Placental pericyte (primary cell): Measurements from ENCODE around the gene BAD. TPM values are rescaled to one million over a fixed set of nuclear protein-coding genes. Genes with fewer than 3 reads are reported as not detected.

ENCODE experiments used
- small RNA-seq: library from RNA; depleted of rRNA; stranded (forward); fragments of <200 nt; gene quantifications from one replicate; pipeline ENCODE3, GENCODE V24; 2012; ENCODE audit warnings: low replicate concordance
- total RNA-seq: library from RNA; depleted of rRNA; stranded (reverse); fragments of >200 nt; gene quantifications from 2 replicates; pipeline ENCODE4 v1.2.3, GENCODE V29; 2012

Gene BAD
- total RNA-seq, 1 donor, result 69.3 TPM

Small RNA genes lying within 50 kb of the gene (small RNA-seq; reads per million reads assigned to genes)
- gene RF00019, result not detected

Other genes starting within 250 kb of the BAD start
- 0.44 TPM in 1 of 2 replicates, not detected in the other for gene FLRT1, start 248.7 kb downstream of the BAD start, total RNA-seq
- 4.3 and 15.8 TPM in 2 replicates for gene MACROD1, start 118.6 kb downstream of the BAD start, total RNA-seq
- 244 and 265 TPM in 2 replicates for gene STIP1, start 98.5 kb downstream of the BAD start, total RNA-seq
- 3.9 and 10.2 TPM in 2 replicates for gene FERMT3, start 77.9 kb downstream of the BAD start, total RNA-seq
- 47.5 and 50.7 TPM in 2 replicates for gene TRPT1, start 58.5 kb downstream of the BAD start, total RNA-seq
- 71.6 and 79.7 TPM in 2 replicates for gene NUDT22, start 58.4 kb downstream of the BAD start, total RNA-seq
- 7.6 and 7.7 TPM in 2 replicates for gene DNAJC4, start 54.1 kb downstream of the BAD start, total RNA-seq
- gene VEGFB, start 50.1 kb downstream of the BAD start, total RNA-seq, result 29.3 and 57.1 TPM in 2 replicates
- 35.2 and 94.5 TPM in 2 replicates for gene FKBP2, start 43.6 kb downstream of the BAD start, total RNA-seq
- 141 and 291 TPM in 2 replicates for gene PPP1R14B, start 37.7 kb downstream of the BAD start, total RNA-seq
- 27.6 and 105 TPM in 2 replicates for gene PLCB3, start 33.1 kb downstream of the BAD start, total RNA-seq
- gene GPR137, start 1.2 kb upstream of the BAD start, total RNA-seq, result 14.7 and 18.0 TPM in 2 replicates
- under 0.01 TPM in 1 of 2 replicates, not detected in the other for gene KCNK4, start 6.6 kb upstream of the BAD start, total RNA-seq
- 0.44 TPM in 1 of 2 replicates, not detected in the other for gene CATSPERZ, start 15.7 kb upstream of the BAD start, total RNA-seq
- 23.2 and 36.2 TPM in 2 replicates for gene ESRRA, start 20.9 kb upstream of the BAD start, total RNA-seq
- 167 and 197 TPM in 2 replicates for gene TRMT112, start 32.9 kb upstream of the BAD start, total RNA-seq
- 124 and 331 TPM in 2 replicates for gene PRDX5, start 33.5 kb upstream of the BAD start, total RNA-seq
- 0.66 and 1.4 TPM in 2 replicates for gene CCDC88B, start 55.5 kb upstream of the BAD start, total RNA-seq
- gene RPS6KA4, start 74.5 kb upstream of the BAD start, total RNA-seq, result 38.3 and 101 TPM in 2 replicates